Neuronal stem cell (in vitro differentiated cells): Measurements from ENCODE around the gene SLC17A2.

ENCODE experiments used
- DNase-seq: peaks from one replicate; pipeline ENCODE4 v3.0.0-alpha.2; 2013; ENCODE audit warnings: low spot score
- H2AFZ ChIP-seq: one replicate; pipeline ENCODE4 v1.6.1; 2013; ENCODE audit warnings: mild to moderate bottlenecking, low read length, inconsistent platforms
- H2AK5ac ChIP-seq: 2 replicates; pipeline ENCODE4 v1.6.1; 2013; ENCODE audit warnings: low read depth, mild to moderate bottlenecking, inconsistent platforms, low read length, moderate library complexity, mixed read lengths
- H2BK120ac ChIP-seq: 2 replicates; pipeline ENCODE4 v1.6.1; 2013; ENCODE audit warnings: low read depth, mild to moderate bottlenecking, inconsistent platforms, low read length, moderate library complexity, mixed read lengths
- H2BK12ac ChIP-seq: one replicate; pipeline ENCODE4 v1.6.1; 2013; ENCODE audit warnings: low read length, inconsistent platforms
- H2BK15ac ChIP-seq: 2 replicates; pipeline ENCODE4 v1.6.1; 2013; ENCODE audit warnings: mild to moderate bottlenecking, low read length, inconsistent platforms, mixed read lengths
- H2BK5ac ChIP-seq: one replicate; pipeline ENCODE4 v1.6.1; 2013; ENCODE audit warnings: inconsistent platforms, mild to moderate bottlenecking, low read length, moderate library complexity
- H3K14ac ChIP-seq: one replicate; pipeline ENCODE4 v1.6.1; 2013; ENCODE audit warnings: low read length, inconsistent platforms
- H3K18ac ChIP-seq: 2 replicates; pipeline ENCODE4 v1.6.1; 2013; ENCODE audit warnings: low read length, inconsistent platforms
- H3K23ac ChIP-seq: 2 replicates; pipeline ENCODE4 v1.6.1; 2013; ENCODE audit warnings: low read depth, mild to moderate bottlenecking, mixed read lengths, low read length, inconsistent platforms; ENCODE audit not compliant: poor library complexity
- H3K27ac ChIP-seq: replicated peaks from 3 replicates; pipeline ENCODE4 v1.5.1; 2013; ENCODE audit warnings: low read length, inconsistent platforms
- H3K27me3 ChIP-seq, 3 experiments: 2 replicates each; pipeline ENCODE4 v1.6.1; 2013; ENCODE audit warnings: low read length in 3 of 3, mild to moderate bottlenecking in 2 of 3, inconsistent platforms in 1 of 3, low read depth in 1 of 3, mixed read lengths in 1 of 3, moderate library complexity in 1 of 3; ENCODE audit not compliant: control insufficient read depth in 3 of 3, insufficient read depth in 3 of 3
- H3K36me3 ChIP-seq, 2 donors: replicated peaks in 1 of 2; 2 replicates each; pipeline ENCODE4 v1.6.1; 2013; ENCODE audit warnings: low read length in 2 of 2; ENCODE audit not compliant: control insufficient read depth in 2 of 2, insufficient read depth in 2 of 2
- H3K4ac ChIP-seq: 2 replicates; pipeline ENCODE4 v1.6.1; 2013; ENCODE audit warnings: inconsistent platforms, mild to moderate bottlenecking, low read length, moderate library complexity
- H3K4me1 ChIP-seq, 2 donors: 1 replicate in 1 of 2; 2 replicates in 1 of 2; pipeline ENCODE4 v1.6.1; 2013; ENCODE audit warnings: low read length in 2 of 2, low read depth in 1 of 2; ENCODE audit not compliant: control insufficient read depth in 2 of 2, insufficient read depth in 1 of 2
- H3K4me2 ChIP-seq: one replicate; pipeline ENCODE4 v1.6.1; 2013; ENCODE audit warnings: mild to moderate bottlenecking, low read length, inconsistent platforms; ENCODE audit not compliant: insufficient read depth, poor library complexity, severe bottlenecking
- H3K4me3 ChIP-seq, 2 donors: 2 replicates each; pipeline ENCODE4 v1.5.1; 2013; ENCODE audit warnings: low read length in 2 of 2, mild to moderate bottlenecking in 2 of 2, inconsistent platforms in 1 of 2, moderate library complexity in 1 of 2
- H3K79me1 ChIP-seq: one replicate; pipeline ENCODE4 v1.6.1; 2013; ENCODE audit warnings: low read depth, mild to moderate bottlenecking, inconsistent platforms, low read length, moderate library complexity
- H3K9ac ChIP-seq: one replicate; pipeline ENCODE4 v1.6.1; 2013; ENCODE audit warnings: mild to moderate bottlenecking, low read depth, low read length, inconsistent platforms; ENCODE audit not compliant: poor library complexity
- H3K9me3 ChIP-seq, 2 donors: replicated peaks in 1 of 2; 2 replicates each; pipeline versions ENCODE3 to v1.6.1; 2013; ENCODE audit warnings: low read length in 2 of 2, mild to moderate bottlenecking in 2 of 2, inconsistent platforms in 1 of 2, low read depth in 1 of 2, mixed read lengths in 1 of 2, moderate library complexity in 1 of 2; ENCODE audit not compliant: control insufficient read depth in 2 of 2, insufficient read depth in 1 of 2
- H4K8ac ChIP-seq: one replicate; pipeline ENCODE4 v1.6.1; 2013; ENCODE audit warnings: low read depth, mild to moderate bottlenecking, inconsistent platforms, low read length, moderate library complexity
- H4K91ac ChIP-seq: one replicate; pipeline ENCODE4 v1.6.1; 2013; ENCODE audit warnings: low read length, low read depth, mild to moderate bottlenecking, inconsistent platforms; ENCODE audit not compliant: poor library complexity
- WGBS, 2 donors: extraction: QIAGEN DNeasy Blood & Tissue Kit; methylation state at CpG; one replicate each; pipeline ENCODE4 v1.1.7; 2013; ENCODE audit warnings: missing lambda C conversion rate in 2 of 2, mixed read lengths in 1 of 2; ENCODE audit not compliant: insufficient read length in 2 of 2, insufficient replicate concordance in 1 of 2; ENCODE audit errors: extremely low coverage in 2 of 2; 5-methylcytosine and 5-hydroxymethylcytosine counted together

SLC17A2 gene

GRCh38 chr6:25883991-25884390 is 46.5 kb downstream of the SLC17A2 start:
- H2AFZ ChIP-seq = no peak overlapping the region
- WGBS, 2 donors = no CpG with 5 or more reads among the region's 2 CpGs
- no peak overlapping the region for H2BK12ac ChIP-seq

GRCh38 chr6:25883536-25883935 is 47.0 kb downstream of the SLC17A2 start:
- H3K79me1 ChIP-seq = no peaks in the 10 kb centered on the region
- H3K9me3 ChIP-seq = no peaks in the 10 kb centered on the region
- H2BK5ac ChIP-seq = no peak overlapping the region
- H3K27me3 ChIP-seq = no peaks in the 10 kb centered on the region
- no peak overlapping the region for H3K9ac ChIP-seq
- no peak overlapping the region for H3K4me3 ChIP-seq
- H3K14ac ChIP-seq = no peak overlapping the region
- WGBS, 2 donors = no CpG with 5 or more reads among the region's 1 CpG
- no peak overlapping the region for H4K91ac ChIP-seq
- no peak overlapping the region for H2AFZ ChIP-seq
- no peak overlapping the region for H2BK12ac ChIP-seq
- H3K4ac ChIP-seq = no peak overlapping the region
- no peak overlapping the region for H3K27ac ChIP-seq
- H3K18ac ChIP-seq = no peak overlapping the region
- no peak for DNase-seq
- no peak overlapping the region for H3K23ac ChIP-seq
- no peaks in the 10 kb centered on the region for H3K36me3 ChIP-seq
- no peak overlapping the region for H3K4me2 ChIP-seq
- no peak overlapping the region for H2BK15ac ChIP-seq
- H3K4me1 ChIP-seq = no peaks in the 10 kb centered on the region
- no peak overlapping the region for H4K8ac ChIP-seq
- H2BK120ac ChIP-seq = no peak overlapping the region
- no peak overlapping the region for H2AK5ac ChIP-seq

More at GRCh38 chr6:25883991-25884390, 46.5 kb downstream of the SLC17A2 start:
- H3K79me1 ChIP-seq = no peaks in the 10 kb centered on the region
- H3K9ac ChIP-seq = no peak overlapping the region
- no peak overlapping the region for H3K14ac ChIP-seq
- H3K36me3 ChIP-seq = no peaks in the 10 kb centered on the region
- H4K8ac ChIP-seq = no peak overlapping the region
- no peak overlapping the region for H2BK15ac ChIP-seq
- no peak overlapping the region for H3K4me2 ChIP-seq
- H3K23ac ChIP-seq = no peak overlapping the region
- H4K91ac ChIP-seq = no peak overlapping the region
- H3K9me3 ChIP-seq = no peaks in the 10 kb centered on the region
- H3K4me3 ChIP-seq = peak overlapping the region in 1 of 2 donors; percentile 1
- no peak overlapping the region for H3K18ac ChIP-seq
- H3K4me1 ChIP-seq = no peaks in the 10 kb centered on the region
- no peak overlapping the region for H3K27ac ChIP-seq
- no peak overlapping the region for H3K4ac ChIP-seq
- no peaks in the 10 kb centered on the region for H3K27me3 ChIP-seq
- no peak overlapping the region for H2BK120ac ChIP-seq
- no peak for DNase-seq
- H2BK5ac ChIP-seq = no peak overlapping the region
- H2AK5ac ChIP-seq = no peak overlapping the region

GRCh38 chr6:25882051-25882496 is 48.4 kb downstream of the SLC17A2 start:
- Histone ChIP-seq H3K18ac (peak overlapping the region; percentile 77), H3K9ac (no peak overlapping the region), H2BK120ac (no peak overlapping the region), H2AFZ (no peak overlapping the region), H3K9me3 (no peaks in the 10 kb centered on the region), H3K4me2 (peak overlapping the region; percentile 37), H3K36me3 (no peaks in the 10 kb centered on the region), H3K4ac (no peak overlapping the region), H3K4me1 (no peaks in the 10 kb centered on the region), H4K91ac (no peak overlapping the region), H4K8ac (no peak overlapping the region), H3K23ac (no peak overlapping the region), H2BK15ac (peak overlapping the region; percentile 93), H3K79me1 (no peaks in the 10 kb centered on the region), H2AK5ac (peak overlapping the region; percentile 14), H3K27ac (no peak overlapping the region), H3K4me3 (peak overlapping the region in 1 of 2 donors; percentile 73), H3K27me3 (no peaks in the 10 kb centered on the region), H2BK5ac (no peak overlapping the region), H3K14ac (peak overlapping the region; percentile 39), H2BK12ac (no peak overlapping the region)
- no CpG with 5 or more reads among the region's 28 CpGs for WGBS, 2 donors
- DNase-seq = peak; percentile 21

GRCh38 chr6:25880601-25881000 is 49.9 kb downstream of the SLC17A2 start:
- no peak overlapping the region for H2BK120ac ChIP-seq
- H2AK5ac ChIP-seq = no peak overlapping the region
- no peak overlapping the region for H3K4me3 ChIP-seq
- H2BK15ac ChIP-seq = no peak overlapping the region
- no peaks in the 10 kb centered on the region for H3K9me3 ChIP-seq
- H2AFZ ChIP-seq = no peak overlapping the region
- no peak overlapping the region for H2BK12ac ChIP-seq
- no peak overlapping the region for H3K4ac ChIP-seq
- H3K27ac ChIP-seq = no peak overlapping the region
- no peak overlapping the region for H3K14ac ChIP-seq
- DNase-seq = no peak
- H3K9ac ChIP-seq = no peak overlapping the region
- H3K79me1 ChIP-seq = no peaks in the 10 kb centered on the region
- H3K27me3 ChIP-seq = no peaks in the 10 kb centered on the region
- H4K91ac ChIP-seq = no peak overlapping the region
- no CpG with 5 or more reads among the region's 4 CpGs for WGBS, 2 donors
- H3K4me2 ChIP-seq = no peak overlapping the region
- H3K18ac ChIP-seq = no peak overlapping the region
- H3K23ac ChIP-seq = no peak overlapping the region
- no peaks in the 10 kb centered on the region for H3K4me1 ChIP-seq
- no peak overlapping the region for H4K8ac ChIP-seq
- H3K36me3 ChIP-seq = no peaks in the 10 kb centered on the region
- H2BK5ac ChIP-seq = no peak overlapping the region
